HEK293 (cell line): ENCODE results near the gene STRA8.

Experiments
- ATF2 ChIP-seq: fragments of 450-650 bp; formaldehyde crosslinking; IDR thresholded peaks from 2 replicates; pipeline ENCODE4 v1.5.1; 2016; ENCODE audit warnings: missing biosample characterization, missing genetic modification characterization, low read depth
- CTCF ChIP-seq: fragments of 450-650 bp; formaldehyde crosslinking; IDR thresholded peaks from 2 replicates; pipeline ENCODE4 v1.5.1; 2016; ENCODE audit warnings: missing biosample characterization, missing genetic modification characterization
- GLIS2 ChIP-seq: fragments of 450-650 bp; formaldehyde crosslinking; IDR thresholded peaks from 2 replicates; pipeline ENCODE4 v1.5.1; 2016; ENCODE audit warnings: missing biosample characterization, missing genetic modification characterization
- PATZ1 ChIP-seq: fragments of 450-650 bp; formaldehyde crosslinking; IDR thresholded peaks from 2 replicates; pipeline ENCODE4 v1.5.1; 2016; ENCODE audit warnings: missing biosample characterization, missing genetic modification characterization
- TCF7L2 ChIP-seq: IDR thresholded peaks from 2 replicates; pipeline ENCODE4 v1.6.1; 2011; ENCODE audit warnings: low read depth, mild to moderate bottlenecking, inconsistent platforms, low read length, moderate library complexity, borderline replicate concordance
- YY1 ChIP-seq: fragments of 450-650 bp; formaldehyde crosslinking; IDR thresholded peaks from 2 replicates; pipeline ENCODE4 v1.5.1; 2018; ENCODE audit warnings: missing biosample characterization, missing genetic modification characterization
- ZBTB26 ChIP-seq: fragments of 450-650 bp; formaldehyde crosslinking; optimal IDR thresholded peaks from 2 replicates; pipeline ENCODE3; 2016; ENCODE audit warnings: missing biosample characterization, mild to moderate bottlenecking, missing genetic modification characterization
- ZNF146 ChIP-seq: fragments of 450-650 bp; formaldehyde crosslinking; IDR thresholded peaks from 2 replicates; pipeline ENCODE4 v1.5.1; 2016; ENCODE audit warnings: missing biosample characterization, missing genetic modification characterization
- ZNF24 ChIP-seq: fragments of 450-650 bp; formaldehyde crosslinking; IDR thresholded peaks from 2 replicates; pipeline ENCODE4 v1.5.1; 2016; ENCODE audit warnings: missing biosample characterization, missing genetic modification characterization
- ZNF48 ChIP-seq: fragments of 450-650 bp; formaldehyde crosslinking; IDR thresholded peaks from 2 replicates; pipeline ENCODE4 v1.5.1; 2016; ENCODE audit warnings: missing biosample characterization, missing genetic modification characterization
- ZNF529 ChIP-seq: fragments of 450-650 bp; formaldehyde crosslinking; IDR thresholded peaks from 2 replicates; pipeline ENCODE4 v1.5.1; 2017; ENCODE audit warnings: missing genetic modification characterization, missing biosample characterization; ENCODE audit not compliant: insufficient replicate concordance
- ZNF558 ChIP-seq: fragments of 450-650 bp; formaldehyde crosslinking; IDR thresholded peaks from 2 replicates; pipeline ENCODE4 v1.5.1; 2016; ENCODE audit warnings: missing biosample characterization, missing genetic modification characterization
- ZNF639 ChIP-seq: fragments of 450-650 bp; formaldehyde crosslinking; IDR thresholded peaks from 2 replicates; pipeline ENCODE4 v1.5.1; 2016; ENCODE audit warnings: missing biosample characterization, missing genetic modification characterization
- ZSCAN23 ChIP-seq: fragments of 450-650 bp; formaldehyde crosslinking; IDR thresholded peaks from 2 replicates; pipeline ENCODE4 v1.5.1; 2016; ENCODE audit warnings: missing biosample characterization, missing genetic modification characterization

GRCh38 chr7:135257790-135258189 lies 24.2 kb downstream of the STRA8 start:
- TF ChIP-seq ZNF146 (no peak), ZNF48 (no peak), ZNF24 (tag by site-specific recombination) (no peak), GLIS2 (no peak), ZNF639 (tag by site-specific recombination) (no peak), ATF2 (tag by site-specific recombination) (no peak), TCF7L2 (no peak), CTCF (tag by site-specific recombination) (no peak), ZSCAN23 (no peak), ZBTB26 (no peak), YY1 (no peak), ZNF558 (tag by site-specific recombination) (no peak), PATZ1 (tag by site-specific recombination) (no peak), ZNF529 (no peak)
